ENCODE results near the gene FHIT.

Gene FHIT

DNA sequence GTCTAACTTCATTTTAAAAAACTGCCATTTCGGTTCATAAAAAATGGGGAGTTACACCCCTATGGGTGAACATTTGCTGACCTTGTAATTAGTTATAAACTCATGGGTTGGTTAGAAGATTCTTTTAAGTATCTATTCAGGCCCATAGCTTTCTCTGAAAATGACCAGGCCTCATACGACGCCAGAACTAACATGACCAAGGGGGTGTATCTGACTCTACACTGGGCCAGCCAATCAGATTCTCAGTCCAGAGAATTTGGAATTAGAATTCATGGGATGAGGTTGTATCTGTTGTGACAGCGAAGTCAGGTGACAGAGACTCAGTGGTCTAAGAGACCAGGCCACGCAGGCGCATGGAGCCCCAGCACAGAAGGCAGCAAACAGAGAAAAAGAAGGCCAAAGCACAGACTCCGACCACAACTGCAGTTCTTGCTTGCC lies 981.4 kb downstream of the FHIT start:
- TF ChIP-seq FOXP2 (optimal IDR thresholded peaks at IDR 0.05; ENCODE audit: borderline replicate concordance, extremely low read depth, extremely low read length, insufficient read depth) (no peak), TAF1 (IDR thresholded peaks at IDR 0.05; ENCODE audit: borderline replicate concordance, insufficient read depth, low read length) (no peak), SIN3A (IDR thresholded peaks at IDR 0.05; ENCODE audit: borderline replicate concordance, insufficient read depth, low read length) (no peak), POLR2AphosphoS5 (IDR thresholded peaks at IDR 0.05; ENCODE audit: low read depth, low read length) (no peak)
- TF ChIP-seq, protein P1, sequence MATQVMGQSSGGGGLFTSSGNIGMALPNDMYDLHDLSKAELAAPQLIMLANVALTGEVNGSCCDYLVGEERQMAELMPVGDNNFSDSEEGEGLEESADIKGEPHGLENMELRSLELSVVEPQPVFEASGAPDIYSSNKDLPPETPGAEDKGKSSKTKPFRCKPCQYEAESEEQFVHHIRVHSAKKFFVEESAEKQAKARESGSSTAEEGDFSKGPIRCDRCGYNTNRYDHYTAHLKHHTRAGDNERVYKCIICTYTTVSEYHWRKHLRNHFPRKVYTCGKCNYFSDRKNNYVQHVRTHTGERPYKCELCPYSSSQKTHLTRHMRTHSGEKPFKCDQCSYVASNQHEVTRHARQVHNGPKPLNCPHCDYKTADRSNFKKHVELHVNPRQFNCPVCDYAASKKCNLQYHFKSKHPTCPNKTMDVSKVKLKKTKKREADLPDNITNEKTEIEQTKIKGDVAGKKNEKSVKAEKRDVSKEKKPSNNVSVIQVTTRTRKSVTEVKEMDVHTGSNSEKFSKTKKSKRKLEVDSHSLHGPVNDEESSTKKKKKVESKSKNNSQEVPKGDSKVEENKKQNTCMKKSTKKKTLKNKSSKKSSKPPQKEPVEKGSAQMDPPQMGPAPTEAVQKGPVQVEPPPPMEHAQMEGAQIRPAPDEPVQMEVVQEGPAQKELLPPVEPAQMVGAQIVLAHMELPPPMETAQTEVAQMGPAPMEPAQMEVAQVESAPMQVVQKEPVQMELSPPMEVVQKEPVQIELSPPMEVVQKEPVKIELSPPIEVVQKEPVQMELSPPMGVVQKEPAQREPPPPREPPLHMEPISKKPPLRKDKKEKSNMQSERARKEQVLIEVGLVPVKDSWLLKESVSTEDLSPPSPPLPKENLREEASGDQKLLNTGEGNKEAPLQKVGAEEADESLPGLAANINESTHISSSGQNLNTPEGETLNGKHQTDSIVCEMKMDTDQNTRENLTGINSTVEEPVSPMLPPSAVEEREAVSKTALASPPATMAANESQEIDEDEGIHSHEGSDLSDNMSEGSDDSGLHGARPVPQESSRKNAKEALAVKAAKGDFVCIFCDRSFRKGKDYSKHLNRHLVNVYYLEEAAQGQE (IDR thresholded peaks at IDR 0.05; ENCODE audit: insufficient read depth in 1 of 2, low read depth in 2 of 2, low read length in 2 of 2): no peak

DNA sequence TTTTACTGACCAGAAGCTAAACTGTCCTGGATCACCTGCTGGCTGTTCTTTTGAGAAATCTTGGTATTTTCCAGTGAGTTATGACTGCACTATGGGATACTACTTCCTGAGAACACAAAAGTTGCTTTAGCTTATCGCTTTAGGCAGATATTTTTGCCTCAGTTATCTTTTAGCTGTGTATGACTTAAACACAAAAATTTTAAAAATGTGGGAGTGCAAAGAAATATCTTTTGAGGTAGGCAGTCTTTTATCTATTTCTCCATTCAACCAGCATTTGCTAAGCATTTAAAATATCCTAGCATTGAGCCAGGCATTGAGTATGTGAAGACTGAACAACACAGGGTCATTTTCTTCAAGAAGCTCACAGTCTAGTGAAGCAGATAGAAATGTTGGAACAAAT lies 981.9 kb downstream of the FHIT start:
- TF ChIP-seq FOXP2 (optimal IDR thresholded peaks at IDR 0.05; ENCODE audit: borderline replicate concordance, extremely low read depth, extremely low read length, insufficient read depth) (no peak), POLR2AphosphoS5 (IDR thresholded peaks at IDR 0.05; ENCODE audit: low read depth, low read length) (no peak), SIN3A (IDR thresholded peaks at IDR 0.05; ENCODE audit: borderline replicate concordance, insufficient read depth, low read length) (no peak), TAF1 (IDR thresholded peaks at IDR 0.05; ENCODE audit: borderline replicate concordance, insufficient read depth, low read length) (no peak)
- TF ChIP-seq, protein P1 (IDR thresholded peaks at IDR 0.05; ENCODE audit: insufficient read depth in 1 of 2, low read depth in 2 of 2, low read length in 2 of 2): no peak

DNA sequence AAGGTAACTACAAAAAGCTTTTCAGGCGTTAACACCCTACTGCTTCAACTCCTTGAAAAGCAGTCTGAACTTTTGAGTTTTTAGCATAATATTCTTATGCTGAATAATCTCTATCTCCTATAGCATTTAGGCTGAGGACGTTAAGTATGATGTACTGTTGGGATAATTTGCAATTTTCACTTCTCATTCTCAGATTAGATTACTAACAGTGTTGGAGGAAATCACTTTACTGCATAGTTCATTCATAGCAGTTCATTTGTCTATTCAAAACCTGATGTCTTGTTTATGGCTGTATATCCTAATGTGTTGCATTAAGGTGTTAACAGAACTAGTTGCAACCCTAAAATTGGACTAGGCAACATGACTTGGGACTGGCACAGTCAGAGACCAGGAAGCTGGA lies 983.1 kb downstream of the FHIT start:
- TF ChIP-seq, protein P1 (IDR thresholded peaks at IDR 0.05; ENCODE audit: insufficient read depth in 1 of 2, low read depth in 2 of 2, low read length in 2 of 2): no peak
- no peak for TF ChIP-seq SIN3A (IDR thresholded peaks at IDR 0.05; ENCODE audit: borderline replicate concordance, insufficient read depth, low read length)
- no peak for TF ChIP-seq FOXP2 (optimal IDR thresholded peaks at IDR 0.05; ENCODE audit: borderline replicate concordance, extremely low read depth, extremely low read length, insufficient read depth)
- TF ChIP-seq TAF1 (IDR thresholded peaks at IDR 0.05; ENCODE audit: borderline replicate concordance, insufficient read depth, low read length): no peak
- no peak for TF ChIP-seq POLR2AphosphoS5 (IDR thresholded peaks at IDR 0.05; ENCODE audit: low read depth, low read length)

DNA sequence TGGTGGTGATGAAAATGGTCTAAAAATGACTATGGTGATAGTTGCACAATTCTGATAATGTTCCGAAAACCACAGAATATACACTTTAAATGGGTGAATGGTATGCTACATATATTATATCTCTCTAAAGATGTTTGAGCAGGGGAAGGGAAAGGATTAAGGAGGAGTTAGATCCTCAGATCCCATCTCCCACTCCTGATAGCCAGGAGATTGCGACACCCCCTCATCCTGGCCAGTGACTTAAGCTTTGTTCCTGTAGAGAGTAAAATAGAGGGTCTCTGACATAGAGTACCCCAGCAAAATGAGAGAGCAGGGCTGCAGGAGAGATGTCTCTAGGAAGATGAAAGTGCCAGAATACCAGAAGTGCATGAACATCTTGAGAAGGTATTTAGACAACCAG lies 984.8 kb downstream of the FHIT start:
- TF ChIP-seq, protein P1 (IDR thresholded peaks at IDR 0.05; ENCODE audit: insufficient read depth in 1 of 2, low read depth in 2 of 2, low read length in 2 of 2): no peak
- TF ChIP-seq FOXP2 (optimal IDR thresholded peaks at IDR 0.05; ENCODE audit: borderline replicate concordance, extremely low read depth, extremely low read length, insufficient read depth): no peak
- TF ChIP-seq TAF1 (IDR thresholded peaks at IDR 0.05; ENCODE audit: borderline replicate concordance, insufficient read depth, low read length): no peak
- no peak for TF ChIP-seq SIN3A (IDR thresholded peaks at IDR 0.05; ENCODE audit: borderline replicate concordance, insufficient read depth, low read length)
- TF ChIP-seq POLR2AphosphoS5 (IDR thresholded peaks at IDR 0.05; ENCODE audit: low read depth, low read length): no peak

DNA sequence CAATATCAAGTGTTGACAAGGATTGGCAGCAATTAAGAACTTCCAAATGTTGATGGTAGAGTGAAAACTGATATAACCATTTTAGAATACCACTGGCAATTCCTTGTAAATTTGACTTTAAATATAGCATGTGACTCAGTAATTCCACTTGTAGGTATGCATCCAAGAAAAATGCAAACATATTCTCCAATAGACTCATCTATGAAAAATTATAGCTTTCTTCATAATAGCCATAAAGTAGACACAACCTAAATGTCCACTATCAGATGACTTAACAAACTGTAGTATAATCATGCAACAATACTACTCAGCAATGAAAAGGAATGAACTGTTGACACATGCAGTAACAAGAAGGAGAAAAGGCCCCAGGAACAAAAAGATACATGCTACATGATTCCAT lies 988.1 kb downstream of the FHIT start:
- TF ChIP-seq POLR2AphosphoS5 (IDR thresholded peaks at IDR 0.05; ENCODE audit: low read depth, low read length) (no peak), FOXP2 (optimal IDR thresholded peaks at IDR 0.05; ENCODE audit: borderline replicate concordance, extremely low read depth, extremely low read length, insufficient read depth) (no peak), TAF1 (IDR thresholded peaks at IDR 0.05; ENCODE audit: borderline replicate concordance, insufficient read depth, low read length) (no peak), SIN3A (IDR thresholded peaks at IDR 0.05; ENCODE audit: borderline replicate concordance, insufficient read depth, low read length) (no peak)
- TF ChIP-seq, protein P1 (IDR thresholded peaks at IDR 0.05; ENCODE audit: insufficient read depth in 1 of 2, low read depth in 2 of 2, low read length in 2 of 2): no peak
